ENCODE data around the gene AK9. TPM values are rescaled to one million over a fixed set of nuclear protein-coding genes. Genes with fewer than 3 reads are reported as not detected.

The AK9 gene
- total RNA-seq, 1 donor from 2014 or later = 3.1 TPM

DNA sequence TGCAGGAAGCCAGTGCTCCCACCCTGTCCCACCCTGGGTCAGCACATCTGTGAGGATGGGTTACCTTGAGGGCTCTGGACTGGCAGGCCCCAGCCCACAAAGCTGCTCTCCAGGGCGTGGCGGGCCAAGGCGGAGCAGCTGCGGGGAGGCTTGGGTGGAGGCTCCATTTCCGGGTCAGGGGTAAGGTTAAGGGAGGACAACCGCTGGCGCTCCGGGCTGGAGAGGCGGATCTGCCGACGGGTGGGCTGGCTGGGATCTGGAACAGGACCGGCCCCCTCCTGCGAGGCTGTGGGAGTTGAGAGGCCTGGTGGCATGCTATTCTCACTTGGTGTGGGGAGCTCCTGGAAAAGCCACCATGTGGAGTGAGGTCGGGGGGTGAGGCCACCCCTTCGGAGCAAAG, 244.9 kb downstream of the AK9 start:
- no peak for DNase-seq (ENCODE audit: low read depth in 2 of 2)

DNA sequence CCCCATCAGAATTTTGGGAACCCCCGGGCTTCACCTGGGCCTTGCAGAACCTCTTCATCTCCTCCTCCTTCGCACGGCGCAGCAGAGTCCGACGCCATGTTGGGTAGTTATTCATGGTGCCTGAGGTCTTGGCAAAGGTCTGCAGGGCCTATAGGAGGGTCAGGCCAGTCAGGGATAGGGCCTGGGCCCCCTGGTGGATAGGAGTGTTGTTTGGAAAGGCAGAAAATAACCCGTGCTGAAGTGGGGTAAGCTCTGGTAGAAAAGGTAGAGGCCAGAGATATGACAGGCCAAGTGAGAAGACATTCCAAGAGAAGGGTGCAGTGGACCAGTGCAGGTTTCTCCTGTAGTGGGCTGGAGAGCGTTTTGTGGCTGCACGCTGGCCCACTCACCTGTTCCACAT, 245.6 kb downstream of the AK9 start:
- DNase-seq (ENCODE audit: low read depth in 2 of 2) = no peak

DNA sequence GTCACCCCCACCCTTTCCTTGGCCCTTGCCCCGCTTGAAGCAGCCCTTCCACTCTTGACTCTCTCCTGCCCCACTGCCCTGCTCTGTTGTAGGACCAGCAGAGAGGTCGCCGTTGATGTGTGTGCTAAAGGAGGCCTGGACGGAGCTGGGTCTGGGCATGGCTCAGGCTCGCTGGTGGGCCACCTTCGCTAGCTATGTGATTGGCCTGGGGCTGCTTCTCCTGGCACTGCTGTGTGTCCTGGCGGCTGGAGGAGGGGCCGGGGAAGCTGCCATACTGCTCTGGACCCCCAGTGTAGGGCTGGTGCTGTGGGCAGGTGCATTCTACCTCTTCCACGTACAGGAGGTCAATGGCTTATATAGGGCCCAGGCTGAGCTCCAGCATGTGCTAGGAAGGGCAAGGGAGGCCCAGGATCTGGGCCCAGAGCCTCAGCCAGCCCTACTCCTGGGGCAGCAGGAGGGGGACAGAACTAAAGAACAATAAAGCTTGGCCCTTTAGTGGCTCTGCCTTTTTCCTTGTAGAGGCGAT, 247.5 kb downstream of the AK9 start:
- DNase-seq (ENCODE audit: low read depth in 2 of 2) = no peak

Other genes starting within 250 kb of the AK9 start
- 16.8 and 19.5 TPM in 2 replicates for gene MICAL1, start 235.4 kb downstream of the AK9 start, total RNA-seq
- gene ZBTB24, start 208.0 kb downstream of the AK9 start, total RNA-seq = 4.1 and 4.4 TPM in 2 replicates
- 8.2 and 10.7 TPM in 2 replicates for gene FIG4, start 94 bp upstream of the AK9 start, total RNA-seq